GM12892 (cell line): ENCODE results near the gene CHD5.

Experiments
- DNase-seq: peaks from one replicate; pipeline ENCODE4 v3.0.0; 2011; ENCODE audit not compliant: insufficient read length
- FAIRE-seq: peaks from 2 replicates; lab custom pipeline; 2011; peaks lifted over from hg19 to GRCh38; lab: Jason Lieb, UNC
- POLR2A ChIP-seq: IDR thresholded peaks from 2 replicates; pipeline ENCODE4 v1.6.1; 2011; ENCODE audit warnings: low read depth, low read length, control low read depth
- POLR2AphosphoS5 ChIP-seq: IDR thresholded peaks from 2 replicates; pipeline ENCODE4 v1.6.1; 2011; ENCODE audit warnings: low read depth, low read length, control low read depth
- TAF1 ChIP-seq: IDR thresholded peaks from 2 replicates; pipeline ENCODE4 v1.6.1; 2011; ENCODE audit warnings: low read depth, mild to moderate bottlenecking, control low read depth, low read length, borderline replicate concordance

CHD5 gene

DNA sequence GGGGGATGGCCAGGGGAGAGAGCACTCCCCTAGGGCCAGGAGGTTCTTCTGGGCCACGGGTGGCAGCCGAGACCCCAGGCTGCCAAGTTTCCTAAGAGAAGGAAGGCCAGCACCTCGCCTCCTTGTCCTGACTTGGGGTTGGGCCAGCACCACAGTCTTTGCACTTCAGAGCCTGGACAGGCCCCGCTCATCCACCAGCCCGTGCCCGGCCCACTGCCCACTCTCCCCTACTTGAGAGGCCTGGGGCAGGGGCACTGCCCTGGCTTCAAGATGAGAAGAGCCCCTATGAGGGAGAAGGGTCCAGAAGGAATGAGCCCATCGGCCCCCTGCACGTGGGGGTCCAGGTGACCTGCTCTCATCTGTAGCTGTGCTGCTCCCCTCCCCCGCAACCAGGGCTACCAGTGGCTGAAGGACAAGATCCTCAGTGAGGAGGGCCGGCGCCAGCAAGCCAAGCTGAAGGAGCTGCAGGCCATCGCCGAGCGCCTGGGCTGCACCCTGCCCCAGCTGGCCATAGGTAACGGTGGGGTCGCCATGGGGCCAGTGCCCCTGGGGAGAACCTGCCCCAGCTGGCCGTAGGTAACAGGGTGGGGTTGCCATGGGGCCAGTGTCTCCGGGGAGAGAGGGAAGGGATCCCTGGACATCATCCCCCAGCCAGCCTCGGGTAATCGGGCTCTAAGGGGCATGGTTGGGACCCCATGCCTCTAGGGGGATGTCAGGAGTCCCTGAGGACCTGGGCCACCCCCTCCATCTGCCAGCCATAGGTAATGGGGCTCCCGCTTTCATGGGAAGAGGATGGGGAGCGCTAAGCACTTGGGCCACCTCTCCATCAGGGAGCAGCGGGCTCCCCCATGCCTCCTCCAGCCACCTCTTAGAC lies 83.6 kb downstream of the CHD5 start:
- FAIRE-seq (no peak), DNase-seq (no peak)
- TF ChIP-seq TAF1: no peak
- no peak for TF ChIP-seq POLR2AphosphoS5
- TF ChIP-seq POLR2A: no peak

DNA sequence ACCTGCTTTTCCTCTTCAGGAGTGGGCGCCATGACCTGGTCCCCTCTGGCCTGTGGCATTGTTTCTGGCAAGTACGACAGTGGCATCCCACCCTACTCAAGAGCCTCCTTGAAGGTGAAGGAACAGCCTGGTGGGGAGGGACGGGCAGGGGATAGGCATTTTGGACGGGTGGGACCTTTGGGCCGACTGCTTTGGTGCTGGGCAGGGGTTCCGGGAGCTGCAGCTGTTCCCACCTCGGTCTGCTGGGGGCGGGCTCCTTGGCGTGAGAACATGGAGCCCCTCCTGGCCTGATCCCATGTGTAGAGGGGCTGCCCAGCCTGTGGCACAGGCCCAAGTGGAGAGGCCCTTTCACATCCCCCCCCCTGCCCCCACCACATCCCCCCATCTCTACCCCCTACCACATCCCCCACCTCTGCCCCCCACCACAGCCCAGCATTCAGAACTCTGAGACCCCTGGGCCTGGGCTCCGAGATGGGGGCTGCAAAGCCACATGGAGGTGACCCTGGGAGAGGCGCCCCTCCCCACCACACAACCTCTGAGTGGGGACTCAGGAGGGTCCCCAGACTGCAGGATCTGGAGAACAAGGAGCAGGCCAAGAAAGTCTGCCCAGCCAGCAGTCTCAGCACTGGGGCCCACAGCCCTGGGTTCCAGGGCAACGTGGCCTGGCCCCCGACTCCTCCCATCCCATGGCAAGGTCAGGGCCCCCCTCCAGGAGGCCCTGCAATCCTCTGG lies 84.4 kb downstream of the CHD5 start:
- TF ChIP-seq POLR2A (no peak), TAF1 (no peak), POLR2AphosphoS5 (no peak)
- FAIRE-seq: no peak
- no peak for DNase-seq

DNA sequence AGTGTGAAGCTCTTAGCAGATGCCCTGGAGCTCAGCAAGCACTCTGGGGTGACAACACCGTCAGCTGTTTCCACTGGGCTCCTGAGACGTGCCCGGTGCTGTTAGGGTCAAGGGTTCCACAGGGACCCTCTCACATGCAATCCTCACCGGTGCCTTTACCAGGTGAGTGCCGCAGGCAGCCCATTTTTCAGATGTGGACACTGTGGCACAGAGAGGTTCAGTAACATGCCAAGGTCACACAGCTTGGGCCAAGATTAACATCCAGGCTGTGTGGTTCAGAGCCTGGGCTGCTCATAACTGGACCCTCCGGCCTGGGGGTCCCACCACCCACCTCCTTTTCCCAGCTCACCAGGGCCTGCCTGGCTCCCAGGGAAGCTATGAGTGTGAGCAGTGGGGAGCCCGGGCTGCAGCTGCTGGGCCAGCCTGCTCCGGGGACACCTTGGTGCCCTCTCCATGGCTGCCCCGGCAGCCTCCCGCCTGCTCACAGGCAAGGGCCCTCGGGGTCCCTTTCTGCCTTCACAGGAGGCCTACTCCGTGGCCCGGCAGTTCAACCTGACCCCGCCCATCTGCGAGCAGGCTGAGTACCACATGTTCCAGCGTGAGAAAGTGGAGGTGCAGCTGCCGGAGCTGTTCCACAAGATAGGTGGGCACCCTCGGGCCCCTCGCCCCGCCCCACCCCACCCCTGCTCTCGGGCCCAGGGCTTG lies 85.2 kb downstream of the CHD5 start:
- no peak for DNase-seq
- FAIRE-seq: no peak
- TF ChIP-seq POLR2A (no peak), TAF1 (no peak)

DNA sequence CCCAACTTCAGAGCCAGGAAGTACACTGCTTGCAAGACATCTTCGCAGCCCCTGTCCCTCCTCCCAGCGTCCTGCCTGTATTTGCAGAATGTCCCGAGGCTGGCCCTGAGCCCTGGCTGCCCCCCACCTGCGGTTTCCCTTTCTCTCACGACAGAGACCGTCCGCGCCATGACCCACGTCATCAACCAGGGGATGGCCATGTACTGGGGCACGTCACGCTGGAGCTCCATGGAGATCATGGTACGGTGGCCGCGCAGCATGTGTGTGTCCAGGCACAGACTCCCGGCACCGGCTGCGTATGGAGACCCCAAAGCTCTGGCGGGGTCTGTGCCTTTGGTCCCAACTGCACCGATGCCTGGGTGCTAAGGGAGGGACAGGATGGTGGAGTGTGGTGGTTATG lies 85.9 kb downstream of the CHD5 start:
- FAIRE-seq (no peak), DNase-seq (no peak)
- TF ChIP-seq TAF1 (no peak), POLR2AphosphoS5 (no peak), POLR2A (no peak)

DNA sequence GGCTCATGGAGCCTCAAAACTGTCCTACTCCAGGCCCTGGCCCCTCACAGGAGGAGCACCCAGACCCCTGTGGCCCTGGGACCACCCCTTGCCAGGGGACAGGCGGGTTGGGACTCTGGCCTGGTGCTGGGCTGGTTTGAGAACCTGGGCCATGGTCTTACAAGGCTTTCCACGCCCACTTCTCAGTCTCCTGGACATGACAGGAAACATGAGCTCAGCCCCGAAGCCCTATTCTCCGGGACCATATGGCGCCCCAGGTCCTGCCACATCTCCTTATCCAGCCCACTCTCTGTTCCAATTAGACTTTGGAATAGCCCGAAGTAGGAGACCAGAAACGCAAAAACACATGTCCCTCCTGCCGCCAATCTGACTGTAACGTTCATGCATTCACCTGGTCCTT lies 86.5 kb downstream of the CHD5 start:
- no peak for DNase-seq
- no peak for TF ChIP-seq POLR2A
- no peak for TF ChIP-seq POLR2AphosphoS5
- TF ChIP-seq TAF1: no peak
- FAIRE-seq: no peak

DNA sequence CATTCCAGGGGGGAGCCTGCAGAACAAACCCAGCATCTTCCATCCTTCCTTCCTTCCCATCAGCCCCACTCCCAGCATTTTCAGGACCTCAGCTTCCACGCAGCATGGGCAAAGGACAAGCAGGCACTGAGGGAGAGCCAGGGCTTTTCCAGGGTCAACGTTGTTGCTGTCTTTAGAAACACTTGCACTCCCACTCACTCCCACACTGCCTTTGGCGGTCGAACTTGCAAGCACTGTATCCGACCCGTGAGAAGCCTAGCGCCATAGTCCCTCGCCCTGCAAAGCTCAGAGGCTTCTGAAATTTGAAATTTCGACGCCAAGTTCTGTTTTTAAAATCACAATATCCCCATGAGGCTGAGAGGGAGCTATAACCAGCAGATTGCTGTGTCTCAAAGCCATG lies 87.0 kb downstream of the CHD5 start:
- TF ChIP-seq POLR2AphosphoS5 (no peak), TAF1 (no peak), POLR2A (no peak)
- no peak for FAIRE-seq
- no peak for DNase-seq

DNA sequence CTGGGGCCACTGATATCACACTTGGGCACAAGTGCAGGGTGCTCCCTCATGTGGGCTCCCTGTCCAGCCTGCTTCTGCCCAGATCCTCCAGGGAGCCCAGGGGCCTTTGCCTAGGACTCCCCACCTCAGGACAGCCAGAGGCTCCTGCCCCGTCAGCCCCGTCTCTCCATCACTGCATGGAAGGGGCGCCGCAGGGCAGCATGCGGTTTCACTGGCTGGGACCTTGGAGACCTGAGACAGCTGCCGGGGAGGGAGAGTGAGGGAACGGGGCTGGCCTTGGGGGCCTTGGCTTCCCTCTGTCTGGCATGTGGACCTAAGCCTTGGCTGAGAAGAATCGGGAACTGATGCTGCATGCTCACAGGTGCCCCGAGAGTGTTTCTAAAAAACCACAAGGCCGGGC lies 87.9 kb downstream of the CHD5 start:
- TF ChIP-seq POLR2A (no peak), POLR2AphosphoS5 (no peak), TAF1 (no peak)
- no peak for DNase-seq
- no peak for FAIRE-seq

DNA sequence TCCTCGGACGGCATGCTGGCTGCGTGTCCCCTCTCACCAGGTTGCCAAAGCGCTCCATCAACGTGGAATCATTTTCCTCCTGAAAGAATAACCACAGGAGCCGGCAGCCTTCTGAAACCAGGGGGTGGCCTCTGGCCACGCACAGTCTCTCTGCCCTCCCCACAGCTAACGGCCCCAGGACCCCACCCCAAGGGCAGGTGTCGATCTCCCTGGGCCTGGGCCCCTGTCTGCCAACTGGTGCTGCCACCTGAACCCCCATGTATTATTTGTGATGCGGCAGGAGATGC lies 88.4 kb downstream of the CHD5 start:
- FAIRE-seq (no peak), DNase-seq (no peak)
- TF ChIP-seq POLR2A: no peak
- TF ChIP-seq POLR2AphosphoS5: no peak
- no peak for TF ChIP-seq TAF1

DNA sequence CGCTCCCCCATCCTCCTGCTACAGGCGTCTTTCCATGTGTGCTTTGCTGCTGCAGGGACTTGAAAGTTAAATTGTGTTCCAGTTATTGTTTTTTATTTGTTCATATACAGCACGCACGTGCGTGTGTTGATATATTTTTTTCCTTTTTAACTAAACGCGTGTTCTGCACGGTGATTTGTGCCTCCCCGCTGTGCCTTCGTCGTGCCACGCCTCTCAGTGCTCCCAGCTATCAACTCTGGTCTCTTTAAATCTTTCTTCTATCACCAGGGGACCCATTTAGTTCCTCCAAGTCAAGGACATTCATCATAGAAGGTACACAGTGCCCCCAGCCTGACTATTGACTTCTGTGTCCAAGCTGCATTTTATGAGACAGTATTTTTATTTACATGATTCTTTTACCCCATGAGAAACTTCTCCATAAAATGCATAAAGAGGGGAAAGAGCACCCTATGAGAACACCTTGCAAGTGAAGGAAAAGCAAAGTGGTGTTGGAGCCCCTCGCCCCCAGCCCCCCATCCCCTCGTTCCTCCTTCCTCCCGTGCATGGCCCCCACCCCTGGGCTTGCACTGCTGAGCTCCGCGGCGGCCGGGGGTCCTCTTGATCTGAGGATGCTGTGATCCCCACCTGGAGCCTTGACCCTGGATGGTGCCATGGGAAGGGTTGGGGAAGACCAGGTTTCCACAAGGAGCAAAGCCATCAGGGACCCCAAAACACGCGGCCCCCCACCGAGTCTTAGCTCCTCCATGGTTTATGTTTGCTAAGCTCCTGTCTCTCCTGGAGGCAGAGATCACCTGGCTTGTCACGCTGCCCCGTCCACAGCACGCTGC lies 88.9 kb downstream of the CHD5 start:
- no peak for TF ChIP-seq TAF1
- TF ChIP-seq POLR2AphosphoS5: no peak
- TF ChIP-seq POLR2A: no peak
- FAIRE-seq (no peak), DNase-seq (no peak)

DNA sequence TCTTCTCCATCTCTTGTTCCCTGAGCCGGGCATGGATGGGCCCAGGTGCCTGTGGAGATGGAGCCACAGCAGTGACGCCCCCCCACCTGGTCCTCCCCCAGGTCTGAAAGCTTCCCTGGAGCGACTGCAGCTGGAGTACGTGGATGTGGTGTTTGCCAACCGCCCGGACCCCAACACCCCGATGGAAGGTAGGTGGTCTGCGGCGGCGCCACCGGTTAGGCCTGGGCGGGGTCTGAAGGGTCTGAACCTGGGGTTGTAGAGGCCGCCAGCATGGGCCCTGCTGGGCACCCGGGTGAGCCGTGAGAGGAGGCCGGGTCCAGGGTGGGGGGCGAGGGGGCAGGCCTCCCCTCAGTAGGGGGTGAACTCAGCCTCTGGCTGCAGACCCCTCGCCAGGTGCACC lies 89.8 kb downstream of the CHD5 start:
- FAIRE-seq (no peak), DNase-seq (no peak)
- TF ChIP-seq POLR2AphosphoS5 (no peak), POLR2A (no peak), TAF1 (no peak)

DNA sequence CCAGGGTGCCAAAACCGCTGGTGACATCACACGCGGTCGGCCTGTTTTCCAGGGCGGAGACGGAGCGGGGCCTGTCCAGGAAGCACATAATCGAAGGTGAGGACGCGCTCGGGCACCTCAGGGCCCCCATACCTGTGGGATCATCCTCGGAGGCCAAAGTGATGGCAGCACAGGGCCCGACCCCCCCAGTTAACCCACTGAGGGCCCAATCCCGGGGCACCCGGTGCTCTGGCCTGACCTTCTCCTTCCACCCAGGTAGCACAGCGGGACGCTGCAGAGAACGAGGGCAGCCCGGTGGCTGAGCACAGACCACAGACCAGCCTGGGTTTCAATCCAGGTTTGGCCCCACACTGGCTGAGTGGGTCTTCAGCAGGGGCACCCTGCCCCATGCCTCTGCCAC lies 91.2 kb downstream of the CHD5 start:
- TF ChIP-seq POLR2AphosphoS5 (no peak), POLR2A (no peak), TAF1 (no peak)
- FAIRE-seq: no peak
- DNase-seq: no peak
